GM12865 (cell line): ENCODE results near the gene OR2T34.
A peak's percentile ranks its signal among the peaks of the same experiment; 100 is the strongest.
"Not testable (repeated sequence)": the region's sequence is repeated elsewhere in the genome, so short reads cannot be mapped to it uniquely, and the experiment has no call there.

Experiments
- DNase-seq: peaks from one replicate; pipeline ENCODE4 v3.0.0; 2010; ENCODE audit warnings: low read depth
- H3K4me3 ChIP-seq: 2 replicates; pipeline ENCODE4 v1.5.1; 2011; ENCODE audit warnings: mild to moderate bottlenecking, low read depth, low read length, control low read depth
- CTCF ChIP-seq: IDR thresholded peaks from 2 replicates; pipeline ENCODE4 v1.5.1; 2011; ENCODE audit warnings: low read length, control low read depth, low read depth, inconsistent platforms; ENCODE audit not compliant: insufficient read depth; ENCODE audit errors: missing control alignments

The OR2T34 gene

GRCh38 chr1:248574657-248575056 is at the start of gene OR2T34:
OR2T34 (minus strand) TSS chr1:248574757; CDS start chr1:248574757, 0 bp downstream.
- not testable (repeated sequence) for DNase-seq, H3K4me3 ChIP-seq

GRCh38 chr1:248622570-248623001 is 48.0 kb upstream of the OR2T34 start:
- DNase-seq = peak; percentile 82
- H3K4me3 ChIP-seq = no peak overlapping the region
- TF ChIP-seq CTCF = peak; percentile 54

GRCh38 chr1:248621770-248622169 is 47.2 kb upstream of the OR2T34 start:
- no peak overlapping the region for H3K4me3 ChIP-seq
- TF ChIP-seq CTCF = no peak
- no peak for DNase-seq

GRCh38 chr1:248618878-248619277 is 44.3 kb upstream of the OR2T34 start:
- H3K4me3 ChIP-seq = no peak overlapping the region
- TF ChIP-seq CTCF = peak; percentile 68
- DNase-seq = peak; percentile 66

- no peak overlapping the region for H3K4me3 ChIP-seq
- no peak for DNase-seq
- TF ChIP-seq CTCF = no peak
Measured at GRCh38 chr1:248618119-248618518, 43.6 kb upstream of the OR2T34 start.

- no peak for TF ChIP-seq CTCF
- H3K4me3 ChIP-seq = no peak overlapping the region
- peak; percentile 42 for DNase-seq
Measured at GRCh38 chr1:248613742-248614141, 39.2 kb upstream of the OR2T34 start.

GRCh38 chr1:248611883-248612414 is 37.4 kb upstream of the OR2T34 start:
- peak; percentile 11 for TF ChIP-seq CTCF
- peak; percentile 45 for DNase-seq

GRCh38 chr1:248610301-248610700 is 35.7 kb upstream of the OR2T34 start:
- H3K4me3 ChIP-seq = no peak overlapping the region
- no peak for TF ChIP-seq CTCF
- DNase-seq = no peak

More at GRCh38 chr1:248611883-248612414, 37.4 kb upstream of the OR2T34 start:
- no peak overlapping the region for H3K4me3 ChIP-seq
